ENCODE measurements around the gene COPG1. TPM values are rescaled to one million over a fixed set of nuclear protein-coding genes. Genes with fewer than 3 reads are reported as not detected.

Gene COPG1
- total and polyA plus RNA-seq, 9 of the 15 experiments (the other 6 are each of a cell fraction or from before 2014, with no cell fraction given), result 40.3 to 105 (median 62.4) TPM

- TF ChIP-seq E2F3 (CRISPR knock-in tag; IDR thresholded peaks at IDR 0.05) (0 out of 2 replicates have a peak, but pooled peaks have one; percentile 40), THRB (CRISPR knock-in tag; conservative IDR thresholded peaks at IDR 0.05) (0 out of 2 replicates have a peak, but pooled peaks have one; percentile 37), ATF1 (CRISPR knock-in tag; IDR thresholded peaks at IDR 0.05) (0 out of 2 replicates have a peak, but pooled peaks have one; percentile 26), ATF1 (tag; IDR thresholded peaks at IDR 0.05) (peak; percentile 73), IRF9 (tag; IDR thresholded peaks at IDR 0.05) (no peak), DACH1 (IDR thresholded peaks at IDR 0.05; ENCODE audit: partially characterized antibody) (no peak), ZNF280A (IDR thresholded peaks at IDR 0.05; ENCODE audit: low read depth, partially characterized antibody) (no peak), ZNF384 (IDR thresholded peaks at IDR 0.05; ENCODE audit: low read depth, low read length) (no peak), POLR2A (conservative IDR thresholded peaks at IDR 0.05) (peak; percentile 71), DLX4 (CRISPR knock-in tag; IDR thresholded peaks at IDR 0.05) (no peak), VEZF1 (CRISPR knock-in tag; IDR thresholded peaks at IDR 0.05) (peak; percentile 88), ZNF740 (CRISPR knock-in tag; IDR thresholded peaks at IDR 0.05) (0 out of 2 replicates have a peak, but pooled peaks have one; percentile 17), ZNF740 (tag; IDR thresholded peaks at IDR 0.05) (no peak), ZNF253 (CRISPR knock-in tag; conservative IDR thresholded peaks at IDR 0.05) (no peak), GMEB1 (CRISPR knock-in tag; IDR thresholded peaks at IDR 0.05) (0 out of 2 replicates have a peak, but pooled peaks have one; percentile 44), RBFOX2 (IDR thresholded peaks at IDR 0.05; ENCODE audit: low read depth, low read length) (peak; percentile 75), MNT (conservative IDR thresholded peaks at IDR 0.05) (peak in 1 of 2 experiments; percentile 56; a peak in 1 of 4 replicates)
These were observed 29.1 kb downstream of the COPG1 start, which contains the start of gene HMCES (continued) for GRCh38 chr3:129278439-129278965.

All from K562 (cell line).